HG03175 (cell line): ENCODE measurements around the gene PDZRN4.

Experiments used
- ATAC-seq: cut with Tn5 transposase; IDR thresholded peaks from one replicate; pipeline ENCODE4 v1.9.1; 2021; ENCODE audit warnings: mild to moderate bottlenecking, moderate library complexity; ENCODE audit not compliant: unreplicated experiment

PDZRN4 gene

GRCh38 chr12:41619705-41620104, 431.6 kb downstream of the PDZRN4 start:
- no peak for ATAC-seq

- no peak for ATAC-seq
Observed at GRCh38 chr12:41621291-41621690, 433.2 kb downstream of the PDZRN4 start.
